Epithelial cell of esophagus (primary cell): ENCODE results near the gene SATB2.

Experiments
- DNase-seq: peaks from one replicate; pipeline ENCODE4 v3.0.0; 2010; ENCODE audit warnings: low read depth
- H3K4me3 ChIP-seq: 2 replicates; pipeline ENCODE4 v1.5.1; 2011; ENCODE audit warnings: mild to moderate bottlenecking, low read length, control low read depth
- CTCF ChIP-seq: IDR thresholded peaks from 2 replicates; pipeline ENCODE4 v1.5.1; 2011; ENCODE audit warnings: low read depth, mild to moderate bottlenecking, low read length, control low read depth, inconsistent platforms; ENCODE audit not compliant: insufficient read depth; ENCODE audit errors: missing control alignments

Gene SATB2

GRCh38 chr2:199261239-199261638 lies 196.5 kb downstream of the SATB2 start:
- TF ChIP-seq CTCF = no peak
- H3K4me3 ChIP-seq = no peak overlapping the region
- DNase-seq = no peak

- no peak overlapping the region for H3K4me3 ChIP-seq
- no peak for DNase-seq
- TF ChIP-seq CTCF = no peak
Measured at GRCh38 chr2:199259671-199260070, 198.1 kb downstream of the SATB2 start.

GRCh38 chr2:199258291-199258690 lies 199.4 kb downstream of the SATB2 start:
- TF ChIP-seq CTCF = peak; percentile 22
- no peak for DNase-seq
- H3K4me3 ChIP-seq = no peak overlapping the region

GRCh38 chr2:199257261-199258224 lies 200.2 kb downstream of the SATB2 start:
- no peak for DNase-seq
- TF ChIP-seq CTCF = no peak
- H3K4me3 ChIP-seq = no peak overlapping the region

GRCh38 chr2:199230091-199230490 lies 227.6 kb downstream of the SATB2 start:
- no peak for TF ChIP-seq CTCF
- peak; percentile 2 for DNase-seq
- H3K4me3 ChIP-seq = no peak overlapping the region

GRCh38 chr2:199228887-199229819 lies 228.6 kb downstream of the SATB2 start:
- TF ChIP-seq CTCF = no peak
- DNase-seq = peak; percentile 67
- H3K4me3 ChIP-seq = no peak overlapping the region
